ENCODE data around the gene LIN37.

LIN37 gene

GRCh38 chr19:35775298-35776101, 27.1 kb downstream of the LIN37 start, which contains the start of gene ARHGAP33:
Gene ARHGAP33 (plus strand): TSS chr19:35775564. CDS start chr19:35775659, 95 bp downstream.
- peak; percentile 94 for DNase-seq (ENCODE audit: low spot score)

GRCh38 chr19:35776102-35776788, 27.9 kb downstream of the LIN37 start:
- no peak for DNase-seq (ENCODE audit: low spot score)

GRCh38 chr19:35777086-35777841, 28.9 kb downstream of the LIN37 start:
- DNase-seq (ENCODE audit: low spot score): no peak

GRCh38 chr19:35777961-35778360, 29.6 kb downstream of the LIN37 start:
- no peak for DNase-seq (ENCODE audit: low spot score)

- DNase-seq (ENCODE audit: low spot score): no peak
Measured at GRCh38 chr19:35779033-35779432, 30.7 kb downstream of the LIN37 start.

- DNase-seq (ENCODE audit: low spot score): no peak
Measured at GRCh38 chr19:35780058-35780457, 31.7 kb downstream of the LIN37 start.

- DNase-seq (ENCODE audit: low spot score): no peak
Measured at GRCh38 chr19:35780717-35781116, 32.3 kb downstream of the LIN37 start.

GRCh38 chr19:35781650-35782049, 33.3 kb downstream of the LIN37 start:
- no peak for DNase-seq (ENCODE audit: low spot score)

GRCh38 chr19:35782589-35782988, 34.2 kb downstream of the LIN37 start:
- no peak for DNase-seq (ENCODE audit: low spot score)

GRCh38 chr19:35783469-35784434, 35.4 kb downstream of the LIN37 start:
- no peak for DNase-seq (ENCODE audit: low spot score)

GRCh38 chr19:35784503-35785338, 36.3 kb downstream of the LIN37 start:
- DNase-seq (ENCODE audit: low spot score): no peak

GRCh38 chr19:35785339-35785627, 36.9 kb downstream of the LIN37 start:
- no peak for DNase-seq (ENCODE audit: low spot score)

GRCh38 chr19:35786299-35787160, 38.2 kb downstream of the LIN37 start:
- DNase-seq (ENCODE audit: low spot score): no peak

- DNase-seq (ENCODE audit: low spot score): no peak
Measured at GRCh38 chr19:35787227-35787799, 38.9 kb downstream of the LIN37 start.

- DNase-seq (ENCODE audit: low spot score): no peak
Measured at GRCh38 chr19:35788205-35788960, 40.0 kb downstream of the LIN37 start.

- no peak for DNase-seq (ENCODE audit: low spot score)
Measured at GRCh38 chr19:35789195-35789977, 41.0 kb downstream of the LIN37 start.

GRCh38 chr19:35789978-35790944, 41.9 kb downstream of the LIN37 start:
- DNase-seq (ENCODE audit: low spot score): no peak

Data from LoVo (cell line).